PC-9 (cell line): ENCODE results near the gene BCDIN3D. TPM values are rescaled to one million over a fixed set of nuclear protein-coding genes. Genes with fewer than 3 reads are reported as not detected.

Source experiments
- BruUV-seq: library from RNA; stranded (reverse); fragments of 400-500 nt; replicated peaks from 2 replicates; lab custom pipeline; 2021; lab: Mats Ljungman, UMichigan
- CTCF ChIA-PET: fragments of 300-600 bp; sonication (Branson Sonifier 250); formaldehyde crosslinking; loops from one replicate; lab custom pipeline; 2022; ENCODE audit warnings: antibody characterized with exemption; lab: Charles Lee
- POLR2A ChIA-PET: fragments of 300-600 bp; sonication (Branson Sonifier 250); formaldehyde crosslinking; loops from one replicate; lab custom pipeline; 2022; ENCODE audit warnings: antibody characterized with exemption; ENCODE audit not compliant: unreplicated experiment; lab: Charles Lee
- DNase-seq, 2 experiments: peaks; one replicate each; pipeline versions ENCODE4 v3.0.0 to v3.0.0-alpha.2; 2015 to 2022; ENCODE audit warnings: mixed read lengths in 1 of 2
- H2AFZ ChIP-seq: fragments of 200-600 bp; sonication (generic); 2 replicates; pipeline ENCODE4 v1.8.1; 2017; ENCODE audit warnings: antibody characterized with exemption
- H3F3A ChIP-seq: fragments of 200-600 bp; sonication (generic); 2 replicates; pipeline ENCODE4 v1.8.1; 2017; ENCODE audit warnings: antibody characterized with exemption, mild to moderate bottlenecking, low read depth; ENCODE audit not compliant: insufficient read depth
- H3K27ac ChIP-seq: fragments of 200-600 bp; sonication (generic); 2 replicates; pipeline ENCODE4 v1.6.1; 2016; ENCODE audit warnings: mixed run types
- H3K27me3 ChIP-seq: fragments of 200-600 bp; sonication (generic); 2 replicates; pipeline ENCODE4 v1.6.1; 2016; ENCODE audit warnings: low read depth, mixed run types; ENCODE audit not compliant: insufficient read depth
- H3K36me3 ChIP-seq: fragments of 200-600 bp; sonication (generic); 2 replicates; pipeline ENCODE4 v1.6.1; 2016; ENCODE audit warnings: low read depth, mixed run types
- H3K4me1 ChIP-seq: fragments of 200-600 bp; sonication (generic); replicated peaks from 2 replicates; pipeline ENCODE4 v1.6.1; 2016; ENCODE audit warnings: mixed run types; ENCODE audit not compliant: insufficient read depth
- H3K4me2 ChIP-seq: fragments of 200-600 bp; sonication (generic); 2 replicates; pipeline ENCODE4 v1.6.1; 2017; ENCODE audit warnings: mixed run types
- H3K4me3 ChIP-seq: fragments of 200-600 bp; sonication (generic); 2 replicates; pipeline ENCODE4 v1.6.1; 2016; ENCODE audit warnings: mixed run types
- H3K79me2 ChIP-seq: fragments of 200-600 bp; sonication (generic); 2 replicates; pipeline ENCODE4 v1.6.1; 2017; ENCODE audit warnings: low read depth, mixed run types
- H3K9me2 ChIP-seq: fragments of 200-600 bp; sonication (generic); 2 replicates; pipeline ENCODE4 v1.8.1; 2017; ENCODE audit warnings: mild to moderate bottlenecking; ENCODE audit not compliant: insufficient read depth
- H3K9me3 ChIP-seq: fragments of 200-600 bp; sonication (generic); 2 replicates; pipeline ENCODE4 v1.8.1; 2016; ENCODE audit warnings: low read depth; ENCODE audit not compliant: insufficient read depth
- H4K20me1 ChIP-seq: fragments of 200-600 bp; sonication (generic); 2 replicates; pipeline ENCODE4 v1.8.1; 2017; ENCODE audit not compliant: insufficient read depth
- CTCF ChIP-seq: fragments of 200-600 bp; sonication (generic); conservative IDR thresholded peaks from 2 replicates; pipeline ENCODE4 v1.6.1; 2017; ENCODE audit warnings: mixed run types, antibody characterized with exemption, mild to moderate bottlenecking, moderate library complexity
- EZH2 ChIP-seq: fragments of 200-600 bp; sonication (generic); IDR thresholded peaks from 2 replicates; pipeline ENCODE4 v1.8.0; 2017; ENCODE audit warnings: antibody characterized with exemption, low read depth
- intact Hi-C: fragments of 100-400 bp; cut with micrococcal nuclease; formaldehyde crosslinking; loops from one replicate; pipeline ENCODE4 v1.10.0; 2022; ENCODE audit not compliant: unreplicated experiment
- total RNA-seq: library from RNA; stranded (reverse); gene quantifications from 2 replicates; pipeline ENCODE4 v1.2.3, GENCODE V29; 2021

Gene BCDIN3D
- total RNA-seq, 1 experiment from 2014 or later, result 4.7 TPM

GRCh38 chr12:49891476-49891875 lies 48.6 kb upstream of the BCDIN3D start:
- ChIA-PET POLR2A (interaction anchor here (0.5 kb wide), 1 partner anchor 10 kb away, joined by 13 read pairs; no protein-coding TSS in a partner anchor), CTCF (no interaction called here)
- no peaks in the 10 kb centered on the region for H3K79me2 ChIP-seq
- H3K36me3 ChIP-seq, result no peaks in the 10 kb centered on the region
- H3K4me2 ChIP-seq, result no peak overlapping the region
- no peak overlapping the region for H3K27ac ChIP-seq
- no TSS peak for BruUV-seq
- no peak overlapping the region for H2AFZ ChIP-seq
- intact Hi-C loops, result no loop called here
- H3K27me3 ChIP-seq, result peaks cover 5% of the 10 kb centered on the region
- peaks cover 10% of the 10 kb centered on the region; the same call in 1 of the 2 replicates for H3F3A ChIP-seq
- TF ChIP-seq CTCF (no peak), EZH2 (no peak)
- H4K20me1 ChIP-seq, result no peaks in the 10 kb centered on the region
- DNase-seq, result no peak
- H3K9me2 ChIP-seq, result no peaks in the 10 kb centered on the region
- H3K4me1 ChIP-seq, result peaks cover 20% of the 10 kb centered on the region
- no peak overlapping the region for H3K4me3 ChIP-seq
- no peaks in the 10 kb centered on the region for H3K9me3 ChIP-seq

DNA sequence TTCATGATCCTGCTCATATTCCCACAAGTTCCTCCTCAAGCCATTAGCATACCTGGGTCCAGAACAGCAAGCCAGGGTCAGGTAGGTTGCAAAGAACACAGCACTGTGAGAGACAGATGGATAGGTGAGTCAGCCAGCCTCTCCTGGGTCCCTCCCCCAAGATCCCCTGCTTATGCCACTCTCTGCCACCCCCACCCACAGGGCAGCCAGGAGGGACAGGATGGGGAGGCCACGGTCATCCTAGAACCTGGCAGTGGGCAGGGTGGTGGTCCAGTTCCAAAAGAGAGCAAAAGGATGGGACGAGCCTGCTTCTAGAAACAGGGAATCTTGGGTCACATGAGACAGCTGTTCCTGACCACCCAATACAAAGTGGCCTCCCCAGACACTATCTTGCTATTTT lies 48.1 kb upstream of the BCDIN3D start:
- Histone ChIP-seq H2AFZ (no peak overlapping the region), H3K27me3 (peaks cover 5% of the 10 kb centered on the region), H3K4me3 (no peak overlapping the region), H3K9me3 (no peaks in the 10 kb centered on the region), H4K20me1 (no peaks in the 10 kb centered on the region), H3K9me2 (no peaks in the 10 kb centered on the region), H3K36me3 (no peaks in the 10 kb centered on the region), H3K4me2 (no peak overlapping the region), H3K27ac (no peak overlapping the region), H3K4me1 (peaks cover 20% of the 10 kb centered on the region), H3F3A (peaks cover 10% of the 10 kb centered on the region; the same call in 1 of the 2 replicates), H3K79me2 (no peaks in the 10 kb centered on the region)
- no TSS peak for BruUV-seq
- POLR2A ChIA-PET, result no interaction called here
- CTCF ChIA-PET, result no interaction called here
- intact Hi-C loops, result no loop called here
- TF ChIP-seq EZH2 (no peak), CTCF (no peak)
- no peak for DNase-seq

DNA sequence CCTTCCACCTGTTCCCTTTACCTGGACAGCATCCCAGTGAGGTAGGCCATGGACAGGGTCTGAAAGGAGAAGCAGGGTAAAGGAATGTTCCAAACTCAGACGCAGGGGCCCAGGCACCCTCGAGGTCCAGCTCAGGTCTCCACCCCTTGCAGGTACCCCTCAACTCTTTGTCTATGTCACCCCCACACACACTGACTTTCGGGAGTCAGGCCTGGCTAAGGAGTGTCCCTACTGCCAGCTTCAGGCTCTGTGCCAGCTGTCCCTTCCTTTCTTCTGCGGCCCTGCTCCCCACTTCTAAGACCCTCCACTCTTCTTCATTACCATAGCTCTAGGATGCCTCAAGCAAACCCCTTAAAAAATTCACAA lies 47.2 kb upstream of the BCDIN3D start:
- H3F3A ChIP-seq, result peaks cover 6% of the 10 kb centered on the region; the same call in 1 of the 2 replicates
- intact Hi-C loops, result no loop called here
- H3K9me3 ChIP-seq, result no peaks in the 10 kb centered on the region
- CTCF ChIA-PET, result no interaction called here
- peaks cover 13% of the 10 kb centered on the region for H3K4me1 ChIP-seq
- H3K36me3 ChIP-seq, result no peaks in the 10 kb centered on the region
- no peak overlapping the region for H3K4me2 ChIP-seq
- DNase-seq, result no peak
- H3K79me2 ChIP-seq, result no peaks in the 10 kb centered on the region
- H3K27ac ChIP-seq, result no peak overlapping the region
- no peaks in the 10 kb centered on the region for H4K20me1 ChIP-seq
- POLR2A ChIA-PET, result no interaction called here
- no peak overlapping the region for H3K4me3 ChIP-seq
- H2AFZ ChIP-seq, result no peak overlapping the region
- H3K27me3 ChIP-seq, result peaks cover 5% of the 10 kb centered on the region
- H3K9me2 ChIP-seq, result no peaks in the 10 kb centered on the region
- no TSS peak for BruUV-seq
- no peak for TF ChIP-seq EZH2
- TF ChIP-seq CTCF, result no peak
